GM12875 (cell line): ENCODE measurements around the gene STMN3.

Source experiments
- H3K4me3 ChIP-seq: one replicate; pipeline ENCODE4 v1.5.1; 2011; ENCODE audit warnings: low read depth, low read length, control low read depth
- TF ChIP-seq, protein P1 (sequence below): IDR thresholded peaks from 2 replicates; pipeline ENCODE4 v1.5.1; 2011; ENCODE audit warnings: low read depth, mild to moderate bottlenecking, control low read depth, inconsistent platforms, low read length, moderate library complexity, borderline replicate concordance; ENCODE audit not compliant: insufficient read depth

Gene STMN3

DNA sequence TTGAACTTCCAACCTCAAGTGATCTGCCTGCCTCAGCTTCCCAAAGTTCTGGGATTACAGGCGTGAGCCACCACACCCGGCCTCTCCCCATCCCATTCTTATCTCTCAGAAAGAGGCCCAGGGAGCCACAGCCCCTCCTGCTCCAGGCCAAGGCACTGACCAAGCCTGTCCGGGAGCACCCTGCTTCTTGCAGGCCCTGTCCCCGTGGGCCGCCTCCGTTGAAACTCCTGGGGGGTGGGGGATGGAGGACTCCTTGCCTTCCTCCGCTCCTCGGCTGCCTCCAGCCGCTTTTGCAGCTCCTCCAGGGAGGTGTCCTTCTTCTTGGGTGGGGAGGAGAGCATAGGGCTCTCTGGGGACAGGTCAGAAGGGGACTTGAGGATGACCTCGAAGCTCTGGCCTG is 9.7 kb downstream of the STMN3 start:
- no peak overlapping the region for H3K4me3 ChIP-seq
- TF ChIP-seq, protein P1, sequence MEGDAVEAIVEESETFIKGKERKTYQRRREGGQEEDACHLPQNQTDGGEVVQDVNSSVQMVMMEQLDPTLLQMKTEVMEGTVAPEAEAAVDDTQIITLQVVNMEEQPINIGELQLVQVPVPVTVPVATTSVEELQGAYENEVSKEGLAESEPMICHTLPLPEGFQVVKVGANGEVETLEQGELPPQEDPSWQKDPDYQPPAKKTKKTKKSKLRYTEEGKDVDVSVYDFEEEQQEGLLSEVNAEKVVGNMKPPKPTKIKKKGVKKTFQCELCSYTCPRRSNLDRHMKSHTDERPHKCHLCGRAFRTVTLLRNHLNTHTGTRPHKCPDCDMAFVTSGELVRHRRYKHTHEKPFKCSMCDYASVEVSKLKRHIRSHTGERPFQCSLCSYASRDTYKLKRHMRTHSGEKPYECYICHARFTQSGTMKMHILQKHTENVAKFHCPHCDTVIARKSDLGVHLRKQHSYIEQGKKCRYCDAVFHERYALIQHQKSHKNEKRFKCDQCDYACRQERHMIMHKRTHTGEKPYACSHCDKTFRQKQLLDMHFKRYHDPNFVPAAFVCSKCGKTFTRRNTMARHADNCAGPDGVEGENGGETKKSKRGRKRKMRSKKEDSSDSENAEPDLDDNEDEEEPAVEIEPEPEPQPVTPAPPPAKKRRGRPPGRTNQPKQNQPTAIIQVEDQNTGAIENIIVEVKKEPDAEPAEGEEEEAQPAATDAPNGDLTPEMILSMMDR = no peak

DNA sequence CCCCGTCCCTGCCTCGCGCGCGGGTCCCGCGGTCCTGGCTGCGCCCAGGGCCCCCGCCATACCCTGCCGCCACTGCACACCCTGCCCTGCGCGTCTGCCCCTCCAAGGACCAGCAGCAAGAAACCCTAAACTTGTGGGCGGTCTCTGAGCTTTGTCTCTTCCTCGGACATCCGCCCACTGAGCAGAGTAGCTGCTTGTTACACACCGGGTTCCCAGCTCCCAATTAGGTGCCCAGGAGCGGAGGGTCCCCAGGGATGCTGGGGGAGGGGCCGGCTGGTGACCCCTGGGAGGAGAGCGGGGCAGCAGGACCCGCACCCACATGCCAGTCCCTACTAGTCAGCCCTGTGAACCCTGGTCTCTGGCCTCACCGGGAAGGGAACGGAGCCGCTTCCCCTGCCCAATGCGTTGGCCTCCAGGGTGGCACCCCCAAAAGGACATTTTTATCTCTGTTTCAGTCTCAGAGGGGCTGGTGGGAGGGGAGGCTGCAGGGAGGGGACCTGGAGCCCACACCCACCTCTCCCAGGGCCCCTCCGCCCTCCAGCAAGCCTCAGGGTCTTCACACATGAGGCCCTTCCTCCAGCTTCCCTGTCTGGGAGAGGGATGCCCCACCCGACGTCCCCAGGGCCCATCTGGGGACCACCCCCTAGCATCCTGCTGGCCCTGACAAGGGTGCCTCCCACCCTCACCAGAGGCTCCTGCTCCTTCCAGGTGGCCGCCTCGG is 10.5 kb downstream of the STMN3 start:
- TF ChIP-seq, protein P1 = no peak
- H3K4me3 ChIP-seq = peak overlapping the region; percentile 40

DNA sequence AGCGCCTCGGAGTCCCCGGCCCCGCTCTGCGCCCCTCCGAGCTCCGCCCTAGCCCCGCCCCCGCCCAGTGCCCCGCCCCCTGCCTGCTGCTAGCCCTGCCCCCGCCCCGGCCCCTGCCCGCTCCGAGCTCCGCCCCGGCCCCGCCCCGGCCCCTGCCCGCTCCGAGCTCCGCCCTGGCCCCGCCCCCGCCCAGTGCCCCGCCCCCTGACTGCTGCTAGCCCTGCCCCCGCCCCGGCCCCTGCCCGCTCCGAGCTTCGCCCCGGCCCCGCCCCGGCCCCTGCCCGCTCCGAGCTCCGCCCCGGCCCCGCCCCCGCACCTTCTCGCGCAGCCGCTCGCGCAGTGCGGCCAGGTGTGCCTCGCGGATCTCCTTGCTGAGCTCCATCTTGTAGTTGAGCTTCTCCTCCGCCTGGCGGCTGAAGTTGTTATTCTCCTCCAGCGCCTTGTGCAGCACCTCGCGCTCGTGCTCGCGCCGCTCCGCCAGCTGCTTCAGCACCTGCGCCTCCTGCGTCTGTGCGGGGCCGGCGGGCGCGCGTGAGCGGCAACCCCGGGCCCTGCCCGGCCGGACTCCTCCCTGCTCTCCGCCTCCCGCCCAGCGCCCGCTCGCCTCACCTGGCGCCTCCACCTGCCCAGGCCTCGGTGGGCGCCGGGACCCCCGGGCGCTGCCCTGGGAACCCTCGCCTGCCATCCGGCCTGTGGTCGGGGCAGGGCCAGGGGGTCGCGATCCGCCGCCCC is 11.3 kb downstream of the STMN3 start:
- TF ChIP-seq, protein P1 = peak; percentile 54
- peak overlapping the region; percentile 46 for H3K4me3 ChIP-seq

DNA sequence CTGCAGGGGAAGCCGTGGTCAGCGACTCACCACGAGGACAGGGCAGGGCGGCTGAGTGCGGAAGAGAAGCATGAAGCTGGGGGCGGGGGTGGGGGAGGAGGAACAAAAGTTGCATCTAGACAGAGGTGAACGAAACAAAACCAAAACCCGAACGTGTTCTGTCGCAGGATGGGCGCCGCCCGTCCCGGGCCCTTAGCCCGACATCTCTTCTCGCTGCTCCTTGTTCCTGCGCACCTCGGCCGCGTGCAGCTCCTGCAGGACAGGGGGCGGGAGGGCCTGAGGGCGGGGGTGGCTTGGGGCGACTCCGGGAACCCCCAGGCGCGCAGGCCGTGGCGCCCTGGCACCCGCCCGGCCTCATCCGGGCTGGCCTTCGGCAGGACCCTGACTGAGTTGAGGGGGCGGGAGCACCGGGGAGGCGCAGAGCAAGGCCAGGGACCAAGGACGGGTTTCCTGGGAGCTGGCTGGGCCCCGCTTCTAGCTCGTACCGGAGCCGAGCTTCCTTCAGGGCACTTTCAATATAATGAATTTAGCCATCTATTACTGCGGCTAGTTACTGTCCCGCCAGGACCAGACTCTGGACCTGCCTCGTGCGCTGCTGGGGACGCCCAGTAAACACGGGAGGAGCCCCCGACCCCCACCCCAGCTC is 12.0 kb downstream of the STMN3 start:
- H3K4me3 ChIP-seq = peak overlapping the region; percentile 46
- TF ChIP-seq, protein P1 = no peak

DNA sequence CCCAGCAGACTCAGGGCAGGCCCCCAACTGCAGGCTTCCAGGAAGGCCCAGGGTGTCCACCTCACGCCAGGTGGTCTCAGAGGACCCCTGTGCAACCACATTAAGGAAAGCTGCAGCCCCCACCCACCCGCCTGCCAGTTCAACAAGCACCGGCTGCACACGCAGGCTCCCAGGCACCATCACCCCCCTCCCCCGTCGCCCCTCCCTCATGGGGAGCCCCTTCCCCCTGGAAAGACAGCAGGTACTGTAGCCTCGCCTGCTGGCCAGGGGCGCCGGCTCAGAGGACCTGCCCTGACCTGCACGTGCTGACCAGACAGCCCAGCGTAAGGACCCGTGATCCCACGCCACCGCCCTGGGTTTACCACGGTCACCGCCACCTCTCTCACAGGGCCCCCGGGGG is 12.5 kb downstream of the STMN3 start:
- peak overlapping the region; percentile 17 for H3K4me3 ChIP-seq

DNA sequence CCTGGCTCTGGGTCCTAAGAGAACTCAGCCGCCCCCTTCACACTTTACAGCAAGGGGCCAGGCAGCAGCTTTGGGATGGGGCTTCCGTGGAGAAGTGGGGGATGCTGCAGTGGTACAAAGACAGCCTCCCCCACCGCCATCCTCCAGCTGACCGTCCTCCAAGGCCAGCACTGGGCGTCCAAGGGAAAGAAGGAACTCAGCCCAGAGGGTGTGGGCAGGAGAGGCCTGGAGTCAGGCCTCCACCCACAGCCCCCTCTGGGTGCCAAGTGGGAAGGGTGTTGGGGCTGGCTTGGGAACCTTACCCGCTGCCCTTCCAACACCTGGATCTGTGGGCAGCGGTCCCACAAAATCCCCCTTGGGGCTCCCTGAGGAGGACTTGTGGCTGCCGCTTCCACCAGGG is 13.1 kb downstream of the STMN3 start:
- H3K4me3 ChIP-seq = no peak overlapping the region
- TF ChIP-seq, protein P1 = no peak

DNA sequence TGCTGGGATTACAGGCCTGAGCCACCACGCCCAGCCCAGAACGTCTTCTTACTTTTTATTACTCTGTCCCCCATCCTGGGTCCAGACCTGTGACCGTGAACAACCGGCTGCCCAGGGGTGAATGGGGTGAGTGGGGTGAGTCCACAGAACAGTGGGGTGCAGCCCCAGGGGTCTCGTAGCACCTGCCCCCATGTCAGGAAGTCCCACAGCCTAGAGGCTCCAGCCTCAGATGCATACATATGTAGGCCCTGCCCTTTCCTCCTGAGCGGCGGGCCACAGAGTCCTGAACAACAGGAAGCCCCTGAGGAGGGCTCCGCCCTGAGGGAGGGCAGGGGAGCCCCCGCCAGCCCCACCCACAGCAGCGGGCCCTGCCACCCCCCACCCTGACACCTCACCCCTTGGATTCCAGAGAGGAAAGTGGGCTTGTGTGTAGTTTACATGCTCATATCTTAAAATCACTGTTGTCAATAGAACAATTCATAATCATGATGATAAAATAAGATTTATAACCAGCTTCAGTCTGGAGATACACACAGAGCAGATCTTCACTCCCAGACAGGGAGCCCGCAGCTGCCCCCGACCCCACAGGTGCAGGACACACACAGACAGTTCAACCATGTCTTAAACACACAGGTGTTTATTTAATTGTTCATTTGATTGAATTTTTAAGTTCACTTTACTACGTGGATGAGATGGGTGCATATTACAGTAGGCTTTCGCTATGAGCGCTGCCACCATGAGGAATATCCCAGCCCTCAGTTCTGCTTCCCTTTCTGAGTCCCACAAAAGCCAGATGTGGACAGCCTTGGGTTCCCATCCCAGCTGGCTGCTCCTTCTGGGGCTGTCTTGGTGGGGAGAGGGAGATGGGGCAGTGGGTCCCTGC is 13.9 kb downstream of the STMN3 start:
- TF ChIP-seq, protein P1 = no peak
- H3K4me3 ChIP-seq = no peak overlapping the region
